Fibroblast of pulmonary artery (primary cell): Measurements from ENCODE around the gene LRRC4C.

ENCODE experiments used
- DNase-seq: peaks from one replicate; pipeline ENCODE4 v3.0.0-alpha.2; 2010; ENCODE audit warnings: low read depth
- H3K4me3 ChIP-seq: replicated peaks from 2 replicates; pipeline ENCODE4 v1.5.1; 2011; ENCODE audit warnings: low read depth, mild to moderate bottlenecking, control low read depth, low read length, moderate library complexity
- TF ChIP-seq, protein P1 (sequence below): IDR thresholded peaks from 2 replicates; pipeline ENCODE4 v1.5.1; 2011; ENCODE audit warnings: mild to moderate bottlenecking, control low read depth, low read length, inconsistent platforms; ENCODE audit errors: missing control alignments

LRRC4C gene

DNA sequence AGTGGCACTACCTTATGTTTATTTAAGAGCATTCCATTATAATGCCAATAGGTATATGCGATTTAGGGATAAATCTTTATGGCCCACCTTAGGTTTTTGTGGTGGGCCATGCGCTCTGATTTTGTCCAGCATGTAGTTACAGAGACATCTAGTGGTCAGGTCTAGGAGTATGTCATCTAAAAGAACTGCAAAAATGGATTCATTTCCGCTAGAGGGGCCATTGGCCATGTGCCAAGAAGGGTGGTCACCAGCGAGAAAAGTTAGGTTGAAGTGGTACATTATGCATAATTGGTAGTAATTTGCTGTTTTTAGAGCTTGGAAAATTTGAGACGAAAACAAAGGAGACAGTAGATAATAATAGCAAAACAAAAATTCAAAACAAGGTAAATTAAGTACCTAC is 27.7 kb downstream of the LRRC4C start:
- DNase-seq = no peak
- TF ChIP-seq, protein P1, sequence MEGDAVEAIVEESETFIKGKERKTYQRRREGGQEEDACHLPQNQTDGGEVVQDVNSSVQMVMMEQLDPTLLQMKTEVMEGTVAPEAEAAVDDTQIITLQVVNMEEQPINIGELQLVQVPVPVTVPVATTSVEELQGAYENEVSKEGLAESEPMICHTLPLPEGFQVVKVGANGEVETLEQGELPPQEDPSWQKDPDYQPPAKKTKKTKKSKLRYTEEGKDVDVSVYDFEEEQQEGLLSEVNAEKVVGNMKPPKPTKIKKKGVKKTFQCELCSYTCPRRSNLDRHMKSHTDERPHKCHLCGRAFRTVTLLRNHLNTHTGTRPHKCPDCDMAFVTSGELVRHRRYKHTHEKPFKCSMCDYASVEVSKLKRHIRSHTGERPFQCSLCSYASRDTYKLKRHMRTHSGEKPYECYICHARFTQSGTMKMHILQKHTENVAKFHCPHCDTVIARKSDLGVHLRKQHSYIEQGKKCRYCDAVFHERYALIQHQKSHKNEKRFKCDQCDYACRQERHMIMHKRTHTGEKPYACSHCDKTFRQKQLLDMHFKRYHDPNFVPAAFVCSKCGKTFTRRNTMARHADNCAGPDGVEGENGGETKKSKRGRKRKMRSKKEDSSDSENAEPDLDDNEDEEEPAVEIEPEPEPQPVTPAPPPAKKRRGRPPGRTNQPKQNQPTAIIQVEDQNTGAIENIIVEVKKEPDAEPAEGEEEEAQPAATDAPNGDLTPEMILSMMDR = peak; percentile 32
- H3K4me3 ChIP-seq = no peak overlapping the region

DNA sequence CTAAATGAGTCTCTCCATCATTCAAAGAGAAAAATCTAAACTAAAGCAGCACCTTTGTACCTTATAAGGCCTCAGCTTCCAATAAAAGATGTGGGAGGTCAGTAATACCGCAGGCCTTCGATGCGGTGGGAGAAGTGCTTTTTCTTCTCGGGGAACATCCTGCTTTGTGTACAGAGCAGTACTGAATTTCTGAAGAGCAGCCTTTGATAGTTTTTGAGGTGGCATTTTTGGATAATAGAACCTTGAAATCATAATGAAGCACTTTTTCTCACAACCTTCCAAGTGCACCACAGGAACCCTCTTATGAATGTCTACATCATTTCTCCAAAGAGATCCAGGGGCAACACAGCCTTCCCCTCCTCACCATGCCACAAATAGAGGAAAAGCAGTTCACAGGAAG is 39.6 kb downstream of the LRRC4C start:
- TF ChIP-seq, protein P1 = no peak
- H3K4me3 ChIP-seq = no peak overlapping the region
- no peak for DNase-seq

GRCh38 chr11:41414771-41415440 is 44.5 kb downstream of the LRRC4C start:
- H3K4me3 ChIP-seq = no peak overlapping the region
- DNase-seq = no peak
- TF ChIP-seq, protein P1 = no peak

- no peak overlapping the region for H3K4me3 ChIP-seq
- TF ChIP-seq, protein P1 = no peak
- DNase-seq = no peak
Observed at GRCh38 chr11:41413843-41414242, 45.6 kb downstream of the LRRC4C start.

DNA sequence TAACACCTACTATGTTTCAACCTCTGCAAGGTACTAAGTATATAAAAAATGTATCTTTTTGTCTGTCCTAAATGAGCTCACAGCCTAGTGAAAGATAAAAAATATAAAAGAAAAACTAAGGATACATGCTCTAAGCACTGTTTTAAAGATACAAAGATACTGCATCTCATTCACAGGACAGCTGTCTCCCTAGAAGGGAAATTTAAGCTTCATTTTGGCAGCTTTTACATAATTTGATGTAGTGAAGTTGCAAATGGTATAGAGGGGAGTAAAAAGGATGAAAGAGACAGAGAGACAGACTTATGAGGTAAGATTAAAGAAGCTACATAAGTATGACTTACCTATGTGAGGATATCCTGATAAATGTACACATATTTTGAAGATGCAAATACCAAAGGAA is 53.6 kb downstream of the LRRC4C start:
- no peak overlapping the region for H3K4me3 ChIP-seq
- no peak for DNase-seq
- TF ChIP-seq, protein P1 = no peak

- no peak overlapping the region for H3K4me3 ChIP-seq
- TF ChIP-seq, protein P1 = no peak
- no peak for DNase-seq
Observed at GRCh38 chr11:41404109-41404508, 55.3 kb downstream of the LRRC4C start.

DNA sequence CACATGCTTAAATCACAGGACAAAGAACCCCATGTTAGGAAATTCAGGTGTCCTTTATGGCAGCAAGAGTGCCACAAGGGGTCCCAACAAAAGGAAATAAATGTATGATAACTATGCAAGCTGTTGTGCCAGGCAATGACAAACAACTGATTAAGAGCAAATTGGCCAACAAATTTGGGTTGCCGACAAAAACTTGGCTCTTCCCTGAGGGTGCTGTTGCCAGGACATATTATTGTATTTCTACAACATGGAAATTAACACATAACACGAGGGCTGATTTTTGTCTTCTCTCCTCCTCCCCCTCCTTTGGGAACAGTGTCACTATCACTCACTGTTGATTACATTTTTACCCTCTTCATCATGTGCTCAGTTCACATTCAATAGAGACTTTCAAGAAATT is 56.0 kb downstream of the LRRC4C start:
- no peak overlapping the region for H3K4me3 ChIP-seq
- no peak for DNase-seq
- TF ChIP-seq, protein P1 = no peak
